ENCODE data around the gene RPGRIP1.

The RPGRIP1 gene

DNA sequence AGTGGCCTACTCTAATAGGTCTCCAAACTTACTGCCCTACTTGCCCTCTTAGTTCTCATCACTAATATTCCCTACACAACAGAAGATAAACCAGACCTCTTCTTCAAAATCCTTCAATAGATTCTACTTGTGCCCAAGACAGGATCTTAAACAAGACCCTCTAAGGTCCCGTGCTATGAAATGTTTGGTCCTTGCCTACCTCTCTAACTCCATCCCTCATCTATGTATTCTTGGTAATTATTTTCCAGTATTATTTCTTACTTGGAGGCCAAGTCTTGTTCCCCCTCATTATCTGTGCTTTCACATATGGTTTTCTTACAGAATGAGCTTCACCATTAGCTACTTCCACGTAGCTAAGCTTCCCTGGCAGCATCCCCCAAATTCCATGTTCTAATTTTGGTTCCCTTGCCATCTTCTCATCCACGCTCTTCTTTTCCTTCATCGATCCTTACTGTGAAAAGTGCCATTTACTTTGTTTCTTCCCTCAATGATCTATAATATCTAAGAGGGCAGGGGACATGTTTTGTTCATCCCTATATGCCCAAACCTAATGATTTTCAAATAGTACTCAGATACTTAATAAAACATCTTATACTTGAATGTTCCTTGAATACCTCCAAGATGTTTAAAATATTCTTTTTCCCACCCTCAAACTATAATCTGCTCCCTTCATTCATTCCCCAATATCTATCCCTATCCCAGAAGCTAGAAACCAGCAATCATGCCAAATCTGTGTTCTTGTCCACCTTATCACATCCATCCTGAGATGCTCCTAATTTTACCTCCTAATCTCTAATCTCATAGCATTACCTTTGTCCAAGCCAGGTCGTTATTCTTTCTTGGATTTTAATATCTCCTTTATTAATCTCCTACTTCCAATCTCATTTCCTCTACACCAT is 20.7 kb upstream of the RPGRIP1 start:
- no peak overlapping the region for H3K4me2 ChIP-seq (ENCODE audit: low read depth, low read length)
- peaks cover 94% of the 10 kb centered on the region for H3K79me2 ChIP-seq (ENCODE audit: low read length)
- H2AFZ ChIP-seq (ENCODE audit: low read length), result no peak overlapping the region
- no peaks in the 10 kb centered on the region for H3K9me2 ChIP-seq (replicated peaks; ENCODE audit: insufficient read depth, low read length)
- H4K20me1 ChIP-seq (ENCODE audit: insufficient read depth, low read length), result peaks cover 76% of the 10 kb centered on the region
- TF ChIP-seq, protein P1, sequence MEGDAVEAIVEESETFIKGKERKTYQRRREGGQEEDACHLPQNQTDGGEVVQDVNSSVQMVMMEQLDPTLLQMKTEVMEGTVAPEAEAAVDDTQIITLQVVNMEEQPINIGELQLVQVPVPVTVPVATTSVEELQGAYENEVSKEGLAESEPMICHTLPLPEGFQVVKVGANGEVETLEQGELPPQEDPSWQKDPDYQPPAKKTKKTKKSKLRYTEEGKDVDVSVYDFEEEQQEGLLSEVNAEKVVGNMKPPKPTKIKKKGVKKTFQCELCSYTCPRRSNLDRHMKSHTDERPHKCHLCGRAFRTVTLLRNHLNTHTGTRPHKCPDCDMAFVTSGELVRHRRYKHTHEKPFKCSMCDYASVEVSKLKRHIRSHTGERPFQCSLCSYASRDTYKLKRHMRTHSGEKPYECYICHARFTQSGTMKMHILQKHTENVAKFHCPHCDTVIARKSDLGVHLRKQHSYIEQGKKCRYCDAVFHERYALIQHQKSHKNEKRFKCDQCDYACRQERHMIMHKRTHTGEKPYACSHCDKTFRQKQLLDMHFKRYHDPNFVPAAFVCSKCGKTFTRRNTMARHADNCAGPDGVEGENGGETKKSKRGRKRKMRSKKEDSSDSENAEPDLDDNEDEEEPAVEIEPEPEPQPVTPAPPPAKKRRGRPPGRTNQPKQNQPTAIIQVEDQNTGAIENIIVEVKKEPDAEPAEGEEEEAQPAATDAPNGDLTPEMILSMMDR (IDR thresholded peaks at IDR 0.05; ENCODE audit: low read length), result no peak
- TF ChIP-seq EZH2 (optimal IDR thresholded peaks at IDR 0.05; ENCODE audit: low read depth, low read length) (no peak), EZH2phosphoT487 (IDR thresholded peaks at IDR 0.05; ENCODE audit: low read length) (no peak)
- H3F3A ChIP-seq (ENCODE audit: insufficient read depth, low read length), result peaks cover 11% of the 10 kb centered on the region
- H3K27me3 ChIP-seq (replicated peaks; ENCODE audit: insufficient read depth, low read length), result no peaks in the 10 kb centered on the region
- H3K36me3 ChIP-seq (replicated peaks; ENCODE audit: insufficient read depth, low read length), result peaks cover 4% of the 10 kb centered on the region
- H3K4me3 ChIP-seq (ENCODE audit: low read length), result no peak overlapping the region
- no peaks in the 10 kb centered on the region for H3K9me3 ChIP-seq (replicated peaks; ENCODE audit: insufficient read depth, low read length)
- H3K9ac ChIP-seq (ENCODE audit: low read length), result no peak overlapping the region
- H3K27ac ChIP-seq (ENCODE audit: low read length), result no peak overlapping the region
- DNase-seq, result no peak
- peaks cover 12% of the 10 kb centered on the region for H3K4me1 ChIP-seq (ENCODE audit: low read length)

DNA sequence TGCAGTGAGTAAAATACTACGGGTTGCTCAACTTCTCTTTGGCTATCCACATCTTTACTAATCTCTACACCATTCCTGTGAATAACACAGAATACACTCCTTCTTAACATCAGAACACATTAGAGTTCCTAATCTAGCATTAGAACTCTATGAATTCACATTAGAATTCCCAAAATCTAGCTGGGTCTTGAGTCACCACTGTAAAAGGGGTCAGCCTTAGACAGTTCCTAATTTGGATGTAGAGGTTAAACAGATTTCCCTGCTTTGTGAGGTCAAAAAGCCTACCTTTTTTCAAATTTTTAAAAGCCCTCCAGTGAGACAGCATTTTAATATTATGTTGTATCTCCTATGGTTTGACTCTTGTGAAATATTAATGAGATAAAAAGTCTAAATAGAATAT is 18.1 kb upstream of the RPGRIP1 start:
- no peak overlapping the region for H2AFZ ChIP-seq (ENCODE audit: low read length)
- H3K9me2 ChIP-seq (replicated peaks; ENCODE audit: insufficient read depth, low read length), result no peaks in the 10 kb centered on the region
- H3K79me2 ChIP-seq (ENCODE audit: low read length), result peaks cover 94% of the 10 kb centered on the region
- no peak overlapping the region for H3K27ac ChIP-seq (ENCODE audit: low read length)
- no peak overlapping the region for H3K9ac ChIP-seq (ENCODE audit: low read length)
- H3K4me3 ChIP-seq (ENCODE audit: low read length), result no peak overlapping the region
- no peaks in the 10 kb centered on the region for H3K9me3 ChIP-seq (replicated peaks; ENCODE audit: insufficient read depth, low read length)
- peaks cover 4% of the 10 kb centered on the region for H3K36me3 ChIP-seq (replicated peaks; ENCODE audit: insufficient read depth, low read length)
- peaks cover 26% of the 10 kb centered on the region for H3K4me1 ChIP-seq (ENCODE audit: low read length)
- H3K4me2 ChIP-seq (ENCODE audit: low read depth, low read length), result no peak overlapping the region
- peaks cover 36% of the 10 kb centered on the region for H3F3A ChIP-seq (ENCODE audit: insufficient read depth, low read length)
- no peak for TF ChIP-seq EZH2 (optimal IDR thresholded peaks at IDR 0.05; ENCODE audit: low read depth, low read length)
- TF ChIP-seq EZH2phosphoT487 (IDR thresholded peaks at IDR 0.05; ENCODE audit: low read length), result no peak
- TF ChIP-seq, protein P1 (IDR thresholded peaks at IDR 0.05; ENCODE audit: low read length), result no peak
- no peaks in the 10 kb centered on the region for H3K27me3 ChIP-seq (replicated peaks; ENCODE audit: insufficient read depth, low read length)
- peaks cover 78% of the 10 kb centered on the region for H4K20me1 ChIP-seq (ENCODE audit: insufficient read depth, low read length)
- DNase-seq, result no peak

DNA sequence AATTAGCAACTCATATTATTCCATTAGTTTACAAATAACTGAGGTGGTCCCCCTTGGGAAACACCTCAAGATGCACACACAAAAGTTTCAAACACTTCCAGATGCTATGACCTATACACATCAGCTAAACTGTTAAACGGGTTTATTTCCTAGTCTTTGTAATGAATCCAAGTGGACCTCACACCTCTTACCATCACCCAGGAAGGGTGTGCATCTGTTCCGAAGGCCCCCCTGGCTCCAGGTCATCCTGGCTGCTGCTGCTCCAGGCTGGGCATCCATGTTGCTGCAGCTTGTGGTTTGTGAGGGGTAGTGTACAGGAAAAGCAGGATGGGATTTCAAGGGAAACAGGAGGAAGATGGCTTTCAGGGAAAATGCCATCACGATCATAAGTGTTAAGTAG is 17.5 kb upstream of the RPGRIP1 start:
- no peak for DNase-seq

More for the DNA sequence above, 17.5 kb upstream of the RPGRIP1 start:
- no peaks in the 10 kb centered on the region for H3K9me3 ChIP-seq (replicated peaks; ENCODE audit: insufficient read depth, low read length)
- no peaks in the 10 kb centered on the region for H3K9me2 ChIP-seq (replicated peaks; ENCODE audit: insufficient read depth, low read length)
- H4K20me1 ChIP-seq (ENCODE audit: insufficient read depth, low read length), result peaks cover 78% of the 10 kb centered on the region
- no peak overlapping the region for H3K4me3 ChIP-seq (ENCODE audit: low read length)
- peaks cover 94% of the 10 kb centered on the region for H3K79me2 ChIP-seq (ENCODE audit: low read length)
- H3K9ac ChIP-seq (ENCODE audit: low read length), result no peak overlapping the region
- no peak overlapping the region for H2AFZ ChIP-seq (ENCODE audit: low read length)
- H3K4me1 ChIP-seq (ENCODE audit: low read length), result peaks cover 26% of the 10 kb centered on the region
- H3K4me2 ChIP-seq (ENCODE audit: low read depth, low read length), result no peak overlapping the region
- H3K27me3 ChIP-seq (replicated peaks; ENCODE audit: insufficient read depth, low read length), result no peaks in the 10 kb centered on the region
- H3F3A ChIP-seq (ENCODE audit: insufficient read depth, low read length), result peaks cover 40% of the 10 kb centered on the region
- TF ChIP-seq EZH2 (optimal IDR thresholded peaks at IDR 0.05; ENCODE audit: low read depth, low read length) (no peak), EZH2phosphoT487 (IDR thresholded peaks at IDR 0.05; ENCODE audit: low read length) (no peak)
- TF ChIP-seq, protein P1 (IDR thresholded peaks at IDR 0.05; ENCODE audit: low read length), result no peak
- no peak overlapping the region for H3K27ac ChIP-seq (ENCODE audit: low read length)
- H3K36me3 ChIP-seq (replicated peaks; ENCODE audit: insufficient read depth, low read length), result peaks cover 4% of the 10 kb centered on the region

All from MM.1S (cell line).